GM19324 (cell line): Measurements from ENCODE around the gene CATSPERD.

Source experiments
- ATAC-seq: cut with Tn5 transposase; IDR thresholded peaks from one replicate; pipeline ENCODE4 v1.9.1; 2021; ENCODE audit warnings: mild to moderate bottlenecking, moderate library complexity; ENCODE audit not compliant: unreplicated experiment, low FRiP score

The CATSPERD gene

DNA sequence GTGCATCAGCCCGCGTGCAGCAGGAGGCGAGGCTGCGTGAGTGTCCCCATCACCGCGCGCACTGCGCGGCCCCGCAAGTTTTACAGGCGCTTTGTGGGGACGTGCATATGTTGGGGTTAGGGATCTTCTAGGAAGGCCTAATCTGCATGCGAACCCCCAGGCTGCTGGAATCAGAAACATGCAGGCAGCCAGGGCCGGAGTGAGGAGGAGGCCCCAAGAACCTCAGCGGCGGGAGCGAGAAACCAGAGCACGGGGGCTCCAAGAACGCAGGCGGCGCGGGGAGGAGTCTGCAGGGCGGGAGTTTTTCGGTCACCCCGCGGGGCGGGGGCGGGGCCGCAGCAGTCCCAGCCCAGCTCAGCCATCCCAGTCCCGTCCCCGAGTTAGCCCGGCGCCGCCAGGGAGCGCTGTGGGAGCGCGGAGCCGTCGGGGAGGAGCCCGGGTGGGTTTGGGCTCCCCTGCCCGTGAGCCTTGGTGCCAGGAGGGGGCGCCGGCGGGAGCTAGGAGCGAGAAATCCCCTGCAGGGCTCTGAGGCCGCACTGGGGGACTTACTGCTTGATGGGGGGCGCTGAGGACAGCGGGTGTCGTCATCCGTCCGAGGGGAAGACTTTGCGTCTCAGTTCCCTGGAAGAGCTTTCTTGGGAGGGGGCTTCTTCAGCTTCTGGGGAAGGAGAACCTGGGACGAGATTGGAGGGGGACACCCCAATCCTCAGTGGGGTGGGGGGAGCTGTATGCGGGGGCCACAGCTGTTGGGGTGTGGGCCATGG lies 83.5 kb downstream of the CATSPERD start:
- ATAC-seq = peak; percentile 62

DNA sequence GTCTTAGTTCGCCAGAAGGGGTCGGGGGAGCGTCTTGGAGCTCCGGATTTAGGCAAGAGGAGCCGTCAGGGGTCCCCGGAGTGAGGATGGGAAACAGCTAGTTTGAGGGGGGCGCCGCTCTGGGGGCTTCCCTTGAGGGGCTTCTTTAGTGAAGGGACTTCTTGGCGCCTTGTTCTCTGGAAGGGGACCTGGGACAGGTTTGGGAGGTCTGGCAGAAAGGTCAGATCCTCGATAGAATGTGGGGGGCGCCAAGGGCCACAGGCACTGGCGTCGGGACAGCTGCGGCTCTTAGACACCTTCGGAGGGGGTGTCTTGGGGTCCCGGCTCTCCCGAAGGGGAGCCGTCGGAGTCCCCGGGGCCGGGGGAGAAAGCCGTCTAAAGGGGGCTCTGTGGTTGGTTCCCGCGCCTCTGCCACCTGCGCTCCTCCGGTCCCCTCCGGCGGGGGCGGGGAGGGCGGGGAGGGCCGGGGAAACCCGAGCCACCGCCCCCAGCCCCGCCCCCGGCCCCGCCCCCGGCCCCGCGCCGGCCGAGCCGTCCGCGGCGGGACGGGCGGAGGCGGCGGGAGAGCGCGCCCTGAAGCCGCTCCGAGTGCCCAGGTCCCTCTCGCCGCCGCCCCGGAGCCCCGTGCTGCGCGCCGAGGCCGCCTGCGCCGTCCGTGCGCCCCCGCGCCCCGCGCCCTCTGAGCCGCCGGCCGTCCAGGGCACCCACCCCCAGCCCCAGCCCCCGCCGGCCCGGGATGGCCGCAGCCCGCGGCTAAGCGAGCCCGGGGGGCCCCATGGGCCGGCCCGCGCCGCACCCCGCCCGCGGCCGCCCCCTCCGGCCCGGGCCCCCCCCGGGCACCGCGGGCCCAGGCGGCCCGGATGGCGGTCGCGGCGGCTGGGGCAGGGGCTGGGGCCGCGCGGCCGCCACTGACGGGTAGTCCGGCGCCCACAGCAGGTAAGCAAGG lies 84.4 kb downstream of the CATSPERD start, which contains the start of gene NRTN:
TSS of gene NRTN (plus strand) at position 552 of the 946 bp plus-strand sequence. CDS start 19,099 bp downstream, outside the sequence.
- no peak for ATAC-seq

DNA sequence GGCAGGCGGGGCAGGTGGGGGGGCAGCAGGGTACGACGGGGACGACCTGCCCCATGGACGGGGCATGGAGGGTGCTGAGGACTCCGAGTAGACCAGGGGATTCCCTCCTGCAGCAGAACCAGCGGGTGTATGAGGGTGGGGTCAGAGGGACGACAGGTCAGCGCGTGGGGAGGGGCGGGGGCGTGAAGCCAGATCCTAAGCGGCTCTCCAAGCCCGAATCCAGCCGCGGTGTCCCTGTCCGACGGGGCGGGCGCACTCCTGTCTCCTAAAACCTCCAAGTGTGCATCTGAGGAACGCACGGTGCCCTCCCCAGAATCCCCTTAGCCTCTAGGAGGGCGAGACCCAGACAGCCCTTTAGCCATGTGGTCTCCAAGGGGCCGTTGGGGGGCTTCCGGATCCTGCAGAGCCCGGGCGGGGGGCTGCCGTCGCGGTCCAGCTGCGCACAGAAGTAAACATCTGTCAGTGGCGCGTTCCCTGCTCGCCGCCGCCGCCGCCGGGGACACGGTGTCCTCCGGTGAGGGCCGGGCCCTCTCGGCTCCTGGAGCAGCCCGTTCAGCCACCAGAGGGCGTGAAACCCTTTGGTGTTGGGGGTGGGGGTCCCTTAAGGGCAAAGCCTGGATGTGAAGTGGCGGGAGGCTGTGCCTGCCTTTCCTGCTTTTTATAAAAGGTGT lies 85.2 kb downstream of the CATSPERD start:
- ATAC-seq = no peak

DNA sequence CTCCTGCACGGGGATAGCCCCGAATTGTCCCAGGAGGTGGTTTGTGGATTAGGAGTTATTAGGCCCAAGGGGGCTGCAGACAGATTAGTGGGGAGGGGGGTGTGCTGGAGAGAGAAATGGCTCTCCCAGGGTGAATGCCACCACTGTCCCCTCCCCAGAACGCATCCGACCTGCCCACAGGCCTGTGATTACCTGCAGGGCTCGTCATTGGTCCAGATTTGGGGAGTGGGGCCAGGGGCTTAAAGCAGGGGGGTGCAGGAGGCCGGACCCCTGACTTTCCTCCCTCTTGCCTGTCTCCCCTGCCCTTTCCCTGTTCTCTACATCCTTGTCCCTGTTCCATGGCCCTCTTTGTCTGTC lies 85.7 kb downstream of the CATSPERD start:
- no peak for ATAC-seq

DNA sequence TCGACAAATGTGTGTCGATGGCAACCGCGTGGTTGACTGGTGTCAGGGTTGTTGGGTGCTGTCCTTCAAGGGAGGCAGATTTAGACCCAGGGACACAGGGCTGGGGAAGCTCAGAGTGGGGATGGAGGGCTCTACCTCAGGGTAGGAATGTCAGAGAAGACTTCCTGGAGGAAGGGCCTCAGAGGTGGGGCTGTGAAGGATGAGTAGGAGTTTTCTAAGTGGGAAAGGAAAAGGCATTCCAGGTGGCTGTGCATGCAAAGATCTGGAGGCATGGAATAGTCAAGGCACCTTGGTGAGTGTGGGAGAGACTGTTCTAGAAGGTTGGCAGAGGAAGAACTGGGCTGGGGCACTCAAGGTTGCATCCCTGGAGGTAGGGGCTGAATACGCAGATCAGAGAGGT lies 86.5 kb downstream of the CATSPERD start:
- ATAC-seq = no peak

- no peak for ATAC-seq
Observed at GRCh38 chr19:5808120-5808816, 87.8 kb downstream of the CATSPERD start.

GRCh38 chr19:5809053-5809452 lies 88.6 kb downstream of the CATSPERD start:
- no peak for ATAC-seq

DNA sequence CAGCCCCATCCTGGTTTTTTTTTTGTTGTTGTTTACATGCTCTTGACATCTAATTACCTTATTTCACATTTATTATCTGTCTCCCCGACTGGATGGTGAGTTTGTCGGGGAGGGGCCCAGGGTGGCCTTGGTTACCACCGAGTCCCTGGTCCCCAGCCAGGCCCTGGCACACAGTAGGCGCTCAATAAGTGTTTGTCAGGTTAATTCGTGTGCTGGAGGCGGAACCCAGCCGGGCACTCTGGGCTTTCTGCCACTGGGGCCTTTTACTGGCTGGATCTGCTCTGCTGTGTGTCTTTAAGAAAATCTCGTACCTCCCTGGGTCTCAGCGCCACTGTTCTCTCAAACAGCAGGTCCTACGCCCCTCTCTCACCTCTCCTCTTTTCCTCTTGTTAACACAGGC lies 89.0 kb downstream of the CATSPERD start:
- no peak for ATAC-seq

DNA sequence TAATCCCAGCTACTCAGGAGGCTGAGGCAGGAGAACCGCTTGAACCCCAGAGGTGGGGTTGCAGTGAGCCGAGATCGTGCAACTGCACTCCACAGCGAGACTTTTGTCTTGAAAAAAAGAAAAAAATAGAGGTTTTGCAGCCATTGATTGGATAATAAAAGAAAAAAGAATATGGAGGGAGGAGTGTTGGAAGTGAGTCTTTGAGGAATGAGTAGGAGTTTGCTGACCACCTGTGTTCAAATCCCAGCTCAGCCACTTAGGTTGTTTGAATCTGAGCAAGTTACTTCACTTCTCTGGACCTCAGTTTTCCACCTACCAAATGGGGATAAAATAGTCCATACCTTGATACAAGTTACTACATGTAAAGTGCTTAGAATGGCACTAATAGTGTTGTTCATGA lies 90.7 kb downstream of the CATSPERD start:
- no peak for ATAC-seq

GRCh38 chr19:5814123-5814851 lies 93.8 kb downstream of the CATSPERD start:
- no peak for ATAC-seq

- no peak for ATAC-seq
Observed at GRCh38 chr19:5814852-5815246, 94.4 kb downstream of the CATSPERD start.

GRCh38 chr19:5817218-5817617 lies 96.8 kb downstream of the CATSPERD start:
- ATAC-seq = no peak

DNA sequence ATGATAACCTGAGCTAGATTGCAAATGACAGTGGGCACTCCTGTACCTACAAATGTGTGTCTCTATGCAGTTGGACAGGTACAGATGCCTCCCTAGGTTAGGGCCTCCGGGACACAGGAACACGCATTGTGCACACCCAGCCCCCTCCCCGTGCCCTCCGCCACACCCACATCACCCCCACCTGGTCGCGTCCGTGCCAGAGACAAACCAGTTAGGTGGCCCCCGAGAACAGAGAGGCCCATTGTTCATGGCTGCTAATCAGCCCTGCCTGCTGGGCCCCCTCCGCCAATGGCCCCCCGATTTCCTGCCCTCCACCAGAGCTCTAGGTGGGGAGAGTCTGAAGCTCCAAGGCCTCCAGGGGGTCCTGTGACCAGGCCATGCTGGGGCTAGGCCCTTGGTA lies 98.2 kb downstream of the CATSPERD start:
- ATAC-seq = no peak

GRCh38 chr19:5820785-5821184 lies 100.3 kb downstream of the CATSPERD start:
- no peak for ATAC-seq

DNA sequence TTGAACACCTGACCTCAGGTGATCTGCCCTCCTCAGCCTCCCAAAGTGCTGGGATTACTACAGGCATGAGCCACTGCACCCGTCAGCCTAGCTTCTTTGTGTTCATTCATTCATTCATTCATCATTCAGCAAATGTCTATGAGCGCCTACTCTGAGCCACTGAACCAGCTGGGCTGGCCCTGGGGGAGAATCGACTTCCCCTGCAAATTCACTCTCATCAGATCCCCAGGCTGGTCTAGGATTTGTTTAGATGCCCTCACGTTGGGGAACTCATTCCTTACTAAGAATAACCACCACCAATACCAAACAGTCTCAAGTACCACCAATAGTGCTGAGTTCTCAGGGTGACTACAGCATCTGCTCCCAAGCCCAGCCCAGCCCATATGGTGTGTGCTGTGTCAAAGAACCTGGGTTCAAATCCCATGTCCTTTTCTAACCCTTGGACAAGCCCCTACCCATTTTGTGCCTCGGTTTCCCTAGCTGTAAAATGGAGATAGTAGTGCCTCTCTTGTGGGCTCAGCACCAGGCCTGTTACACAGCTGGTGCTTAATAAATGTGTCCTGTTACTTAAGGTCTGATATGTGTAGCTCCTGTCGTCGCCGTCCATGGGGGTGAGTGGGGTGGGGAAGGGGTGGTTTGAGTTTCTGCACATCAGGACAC lies 101.2 kb downstream of the CATSPERD start:
- ATAC-seq = no peak

DNA sequence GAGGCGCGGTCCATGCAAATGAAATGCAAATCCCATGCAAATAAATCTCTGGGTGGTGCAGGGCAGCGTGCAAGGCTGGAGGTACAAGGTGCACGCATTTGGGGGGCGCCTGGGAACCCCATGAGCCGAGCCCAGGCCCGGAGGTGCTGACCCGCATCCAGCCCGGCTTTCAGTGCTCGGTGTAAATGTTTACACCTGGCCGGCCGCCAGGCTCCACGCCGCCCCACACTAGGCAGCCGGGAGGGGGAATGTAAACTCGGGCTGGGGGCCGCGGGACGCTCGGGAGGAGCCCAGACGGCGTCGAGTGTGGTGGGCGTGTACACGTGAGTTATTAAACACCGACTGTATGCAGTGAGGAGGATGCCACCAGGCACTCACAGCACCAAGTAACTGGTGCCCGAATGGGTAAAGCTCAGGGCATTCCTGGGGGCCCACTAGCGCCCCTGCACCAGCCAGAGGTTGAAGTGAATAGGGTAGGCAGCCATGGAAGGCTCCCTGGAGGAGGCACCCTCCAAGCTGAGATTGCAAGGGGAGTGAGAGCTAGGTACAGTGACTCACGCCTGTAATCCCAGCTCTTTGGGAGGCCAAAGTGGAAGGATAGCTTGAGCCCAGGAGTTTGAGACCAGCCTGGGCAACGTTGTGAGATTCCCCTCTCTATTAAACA lies 101.9 kb downstream of the CATSPERD start:
- no peak for ATAC-seq

- ATAC-seq = no peak
Observed at GRCh38 chr19:5823579-5824281, 103.3 kb downstream of the CATSPERD start.

- no peak for ATAC-seq
Observed at GRCh38 chr19:5824751-5825150, 104.3 kb downstream of the CATSPERD start.
